Muscle layer of colon (tissue), 2 donors: ENCODE results near the gene CLMN.

Experiments used
- H3K27ac ChIP-seq: one replicate; pipeline ENCODE4 v1.7.0; 2013; ENCODE audit warnings: low read depth, mild to moderate bottlenecking, low read length, moderate library complexity
- H3K27me3 ChIP-seq, 2 donors: one replicate each; pipeline ENCODE4 v1.7.0; 2013; ENCODE audit warnings: low read length in 2 of 2, mild to moderate bottlenecking in 2 of 2; ENCODE audit not compliant: insufficient read depth in 2 of 2, control insufficient read depth in 1 of 2
- H3K36me3 ChIP-seq: one replicate; pipeline ENCODE4 v1.7.0; 2013; ENCODE audit warnings: mild to moderate bottlenecking, low read length; ENCODE audit not compliant: insufficient read depth
- H3K4me1 ChIP-seq: one replicate; pipeline ENCODE4 v1.7.0; 2013; ENCODE audit warnings: mild to moderate bottlenecking, low read length; ENCODE audit not compliant: insufficient read depth
- H3K4me3 ChIP-seq, 2 donors: one replicate each; pipeline ENCODE4 v1.7.0; 2013; ENCODE audit warnings: low read length in 2 of 2, low read depth in 1 of 2, mild to moderate bottlenecking in 1 of 2, moderate library complexity in 1 of 2
- H3K9ac ChIP-seq: one replicate; pipeline ENCODE4 v1.7.0; 2013; ENCODE audit warnings: low read length
- H3K9me3 ChIP-seq: one replicate; pipeline ENCODE4 v1.7.0; 2013; ENCODE audit warnings: mild to moderate bottlenecking, low read length
- donor health status: abdominal sarcoma.
- donor health status: Adenocarcinoma of cecum.

The CLMN gene

GRCh38 chr14:95308073-95308472 is 11.6 kb downstream of the CLMN start:
- H3K27ac ChIP-seq, result no peak overlapping the region
- no peaks in the 10 kb centered on the region for H3K9me3 ChIP-seq
- H3K4me1 ChIP-seq, result no peaks in the 10 kb centered on the region
- no peak overlapping the region for H3K4me3 ChIP-seq
- no peak overlapping the region for H3K9ac ChIP-seq
- no peaks in the 10 kb centered on the region for H3K27me3 ChIP-seq
- no peaks in the 10 kb centered on the region for H3K36me3 ChIP-seq

GRCh38 chr14:95307402-95308041 is 12.2 kb downstream of the CLMN start:
- Histone ChIP-seq H3K36me3 (no peaks in the 10 kb centered on the region), H3K9ac (no peak overlapping the region), H3K27me3 (no peaks in the 10 kb centered on the region), H3K4me3 (no peak overlapping the region), H3K4me1 (no peaks in the 10 kb centered on the region), H3K9me3 (no peaks in the 10 kb centered on the region), H3K27ac (no peak overlapping the region)

DNA sequence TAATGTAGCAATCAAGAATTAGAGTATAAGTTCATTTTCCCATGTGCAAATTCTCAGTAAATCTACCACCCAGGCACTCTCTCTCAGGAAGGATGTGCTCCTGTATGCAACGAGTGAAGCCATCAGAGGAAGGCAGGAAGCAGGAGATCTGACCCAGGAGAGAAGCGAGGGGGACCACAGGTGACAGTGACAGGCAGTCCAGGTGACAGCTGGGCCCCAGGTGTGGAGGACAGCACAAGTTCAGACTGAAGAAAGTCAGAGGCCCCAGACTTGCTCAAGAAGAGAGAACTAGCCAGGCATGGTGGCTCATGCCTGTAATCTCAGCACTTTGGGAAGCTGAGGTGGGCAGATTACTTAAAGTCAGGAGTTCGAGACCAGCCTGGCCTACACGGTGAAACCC is 13.8 kb downstream of the CLMN start:
- no peak overlapping the region for H3K27ac ChIP-seq
- H3K9me3 ChIP-seq, result no peaks in the 10 kb centered on the region
- no peaks in the 10 kb centered on the region for H3K27me3 ChIP-seq
- no peaks in the 10 kb centered on the region for H3K4me1 ChIP-seq
- no peak overlapping the region for H3K9ac ChIP-seq
- H3K4me3 ChIP-seq, result no peak overlapping the region
- H3K36me3 ChIP-seq, result no peaks in the 10 kb centered on the region

GRCh38 chr14:95305145-95305544 is 14.6 kb downstream of the CLMN start:
- Histone ChIP-seq H3K9me3 (no peaks in the 10 kb centered on the region), H3K27ac (no peak overlapping the region), H3K36me3 (no peaks in the 10 kb centered on the region), H3K4me3 (no peak overlapping the region), H3K9ac (no peak overlapping the region), H3K27me3 (no peaks in the 10 kb centered on the region), H3K4me1 (no peaks in the 10 kb centered on the region)

DNA sequence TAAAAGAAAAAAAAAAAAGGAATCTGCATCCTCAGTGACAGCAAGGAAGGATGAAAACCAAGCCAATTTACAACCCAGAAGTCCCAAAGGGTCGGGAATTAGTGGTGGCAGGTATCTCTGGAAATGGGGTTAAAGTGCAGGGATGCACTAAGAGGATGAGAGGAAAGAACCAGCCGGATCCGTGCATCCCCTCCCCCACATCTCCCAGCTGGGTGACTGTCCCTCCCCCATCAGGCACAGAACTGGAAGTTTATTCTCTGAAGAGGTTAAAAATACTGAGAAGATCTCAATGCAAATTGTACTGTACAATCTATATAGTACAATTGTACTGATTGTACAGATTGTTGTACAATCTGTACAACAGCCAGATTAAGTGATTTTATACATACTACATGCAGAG is 15.4 kb downstream of the CLMN start:
- H3K36me3 ChIP-seq, result no peaks in the 10 kb centered on the region
- H3K9ac ChIP-seq, result no peak overlapping the region
- no peaks in the 10 kb centered on the region for H3K27me3 ChIP-seq
- no peaks in the 10 kb centered on the region for H3K9me3 ChIP-seq
- H3K4me1 ChIP-seq, result no peaks in the 10 kb centered on the region
- no peak overlapping the region for H3K27ac ChIP-seq
- no peak overlapping the region for H3K4me3 ChIP-seq

- Histone ChIP-seq H3K27ac (no peak overlapping the region), H3K9me3 (no peaks in the 10 kb centered on the region), H3K9ac (no peak overlapping the region), H3K36me3 (no peaks in the 10 kb centered on the region), H3K4me1 (no peaks in the 10 kb centered on the region), H3K4me3 (no peak overlapping the region), H3K27me3 (no peaks in the 10 kb centered on the region)
Observed at GRCh38 chr14:95303552-95303951, 16.2 kb downstream of the CLMN start.

DNA sequence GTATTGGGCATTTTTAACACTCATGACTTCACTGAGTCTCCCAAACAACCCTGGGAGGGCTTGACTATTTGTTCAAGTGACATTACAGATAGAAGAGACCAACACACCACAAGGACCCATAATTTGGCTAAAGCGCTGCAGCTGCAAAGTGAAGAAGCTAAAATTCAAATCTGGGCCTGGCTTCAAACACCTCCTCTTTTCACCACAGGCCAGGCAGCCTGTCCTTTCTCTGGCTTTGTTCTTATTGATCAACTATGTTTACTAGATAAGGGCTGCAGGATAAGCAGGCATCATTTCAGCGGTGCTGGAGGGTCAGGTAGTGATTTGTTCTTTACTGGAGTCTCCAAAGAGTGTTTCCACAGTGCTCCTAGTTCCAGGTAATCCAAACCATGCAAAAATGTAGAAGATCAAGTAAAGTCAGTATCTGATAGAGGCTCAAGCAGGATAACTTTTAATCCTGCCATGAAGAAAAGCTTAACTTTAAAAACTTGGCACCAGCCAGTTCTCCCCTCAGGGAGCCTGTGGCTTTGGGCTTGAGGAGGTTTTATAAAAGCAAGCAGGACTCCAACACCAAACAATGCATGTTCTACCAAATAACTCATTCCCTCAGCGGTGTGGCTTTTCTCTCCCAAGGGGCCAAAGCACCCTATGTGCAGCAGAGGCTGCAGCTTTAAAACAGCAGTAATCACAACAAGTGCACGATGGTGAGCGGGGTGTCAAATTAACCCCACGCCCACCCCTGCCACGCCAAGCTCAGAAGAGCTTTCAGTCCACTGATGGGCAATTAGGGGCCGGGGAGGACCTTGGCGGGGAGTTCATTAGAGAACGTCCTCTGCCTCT is 16.8 kb downstream of the CLMN start:
- Histone ChIP-seq H3K36me3 (no peaks in the 10 kb centered on the region), H3K4me1 (no peaks in the 10 kb centered on the region), H3K4me3 (no peak overlapping the region), H3K9ac (no peak overlapping the region), H3K27ac (no peak overlapping the region), H3K9me3 (no peaks in the 10 kb centered on the region), H3K27me3 (no peaks in the 10 kb centered on the region)

GRCh38 chr14:95301527-95302187 is 18.1 kb downstream of the CLMN start:
- no peaks in the 10 kb centered on the region for H3K4me1 ChIP-seq
- no peak overlapping the region for H3K9ac ChIP-seq
- no peaks in the 10 kb centered on the region for H3K36me3 ChIP-seq
- no peak overlapping the region for H3K27ac ChIP-seq
- H3K9me3 ChIP-seq, result no peaks in the 10 kb centered on the region
- no peak overlapping the region for H3K4me3 ChIP-seq
- no peaks in the 10 kb centered on the region for H3K27me3 ChIP-seq

GRCh38 chr14:95300697-95301526 is 18.8 kb downstream of the CLMN start:
- H3K9ac ChIP-seq, result no peak overlapping the region
- H3K36me3 ChIP-seq, result no peaks in the 10 kb centered on the region
- no peaks in the 10 kb centered on the region for H3K4me1 ChIP-seq
- no peak overlapping the region for H3K4me3 ChIP-seq
- no peaks in the 10 kb centered on the region for H3K27me3 ChIP-seq
- H3K27ac ChIP-seq, result no peak overlapping the region
- no peaks in the 10 kb centered on the region for H3K9me3 ChIP-seq

- H3K4me3 ChIP-seq, result no peak overlapping the region
Observed at GRCh38 chr14:95300002-95300696, 19.6 kb downstream of the CLMN start.

More at GRCh38 chr14:95300002-95300696, 19.6 kb downstream of the CLMN start:
- Histone ChIP-seq H3K9ac (no peak overlapping the region), H3K9me3 (no peaks in the 10 kb centered on the region), H3K4me1 (no peaks in the 10 kb centered on the region), H3K36me3 (no peaks in the 10 kb centered on the region), H3K27ac (no peak overlapping the region), H3K27me3 (no peaks in the 10 kb centered on the region)
